GM23338 (cell line): Measurements from ENCODE around the gene UNC79. TPM values are rescaled to one million over a fixed set of nuclear protein-coding genes. Genes with fewer than 3 reads are reported as not detected.

Experiments used
- ATAC-seq: fragments of 200-7000 bp; cut with Tn5 transposase; 3 replicates; pipeline ENCODE4 v1.9.1; 2020
- DNase-seq: peaks from one replicate; pipeline ENCODE4 v3.0.0-alpha.2; 2015; ENCODE audit warnings: low spot score
- H2AFZ ChIP-seq: fragments of 200-600 bp; sonication (generic); 2 replicates; pipeline ENCODE4 v1.8.0; 2016; ENCODE audit warnings: antibody characterized with exemption, mild to moderate bottlenecking, moderate library complexity
- H3F3A ChIP-seq: fragments of 200-600 bp; sonication (generic); replicated peaks from 2 replicates; pipeline ENCODE4 v1.8.0; 2017; ENCODE audit warnings: antibody characterized with exemption, mixed run types, low read depth
- H3K27ac ChIP-seq: fragments of 200-600 bp; sonication (generic); 2 replicates; pipeline ENCODE4 v1.6.1; 2016; ENCODE audit warnings: low read depth
- H3K27me3 ChIP-seq: fragments of 200-600 bp; sonication (generic); 2 replicates; pipeline ENCODE4 v1.8.0; 2016; ENCODE audit warnings: mild to moderate bottlenecking, mixed run types, moderate library complexity; ENCODE audit not compliant: insufficient read depth
- H3K36me3 ChIP-seq: fragments of 200-600 bp; sonication (generic); 2 replicates; pipeline ENCODE4 v1.8.0; 2016; ENCODE audit warnings: mild to moderate bottlenecking; ENCODE audit not compliant: insufficient read depth
- H3K4me1 ChIP-seq: fragments of 200-600 bp; sonication (generic); 2 replicates; pipeline ENCODE4 v1.8.0; 2016; ENCODE audit warnings: mild to moderate bottlenecking, moderate library complexity; ENCODE audit not compliant: insufficient read depth
- H3K4me2 ChIP-seq: fragments of 200-600 bp; sonication (generic); 2 replicates; pipeline ENCODE4 v1.7.1; 2017; ENCODE audit warnings: mixed run types
- H3K4me3 ChIP-seq: fragments of 200-600 bp; sonication (generic); 2 replicates; pipeline ENCODE4 v1.6.1; 2016; ENCODE audit warnings: mixed run types
- H3K79me2 ChIP-seq: fragments of 200-600 bp; sonication (generic); replicated peaks from 2 replicates; pipeline ENCODE4 v1.8.0; 2017; ENCODE audit warnings: mild to moderate bottlenecking; ENCODE audit not compliant: insufficient read depth
- H3K9me2 ChIP-seq: fragments of 200-600 bp; sonication (generic); 2 replicates; pipeline ENCODE4 v1.8.0; 2017; ENCODE audit not compliant: insufficient read depth
- H4K20me1 ChIP-seq: fragments of 200-600 bp; sonication (generic); replicated peaks from 2 replicates; pipeline ENCODE4 v1.8.0; 2017; ENCODE audit warnings: mild to moderate bottlenecking; ENCODE audit not compliant: insufficient read depth
- H3K27ac Mint-ChIP-seq: 2 replicates; pipeline ENCODE4 v1.8.0; 2020; ENCODE audit warnings: inconsistent platforms, mild to moderate bottlenecking, moderate library complexity, mixed read lengths
- H3K27me3 Mint-ChIP-seq: 3 replicates; pipeline ENCODE4 v1.8.0; 2022; ENCODE audit warnings: low read depth, mild to moderate bottlenecking, moderate library complexity, mixed read lengths, inconsistent platforms; ENCODE audit not compliant: insufficient read depth, poor library complexity
- H3K36me3 Mint-ChIP-seq: 3 replicates; pipeline ENCODE4 v1.8.0; 2021; ENCODE audit warnings: low read depth, mild to moderate bottlenecking, inconsistent platforms, moderate library complexity, mixed read lengths
- H3K4me1 Mint-ChIP-seq: 3 replicates; pipeline ENCODE4 v1.8.0; 2020; ENCODE audit warnings: mild to moderate bottlenecking, inconsistent platforms, mixed read lengths
- H3K4me3 Mint-ChIP-seq: 3 replicates; pipeline ENCODE4 v1.8.0; 2021; ENCODE audit warnings: moderate library complexity, mild to moderate bottlenecking, inconsistent platforms, mixed read lengths
- H3K9me3 Mint-ChIP-seq: 3 replicates; pipeline ENCODE4 v1.8.0; 2020; ENCODE audit warnings: moderate library complexity, mild to moderate bottlenecking, inconsistent platforms, mixed read lengths
- CREB1 ChIP-seq: fragments of 250-450 bp; sonication (Bioruptor Pico); IDR thresholded peaks from 2 replicates; pipeline ENCODE4 v1.5.0; 2020; ENCODE audit warnings: low read depth, mild to moderate bottlenecking, moderate library complexity
- EZH2 ChIP-seq: fragments of 200-600 bp; sonication (generic); IDR thresholded peaks from one replicate; pipeline ENCODE4 v1.8.0; 2017; ENCODE audit warnings: antibody characterized with exemption, mild to moderate bottlenecking, low read depth; ENCODE audit not compliant: unreplicated experiment
- EZH2phosphoT487 ChIP-seq: fragments of 200-600 bp; sonication (generic); IDR thresholded peaks from one replicate; pipeline ENCODE4 v1.8.1; 2018; ENCODE audit warnings: antibody characterized with exemption; ENCODE audit not compliant: unreplicated experiment
- JUNB ChIP-seq: IDR thresholded peaks from one replicate; pipeline ENCODE4 v1.6.1; 2016; ENCODE audit warnings: antibody characterized with exemption; ENCODE audit not compliant: unreplicated experiment
- NANOG ChIP-seq: IDR thresholded peaks from 2 replicates; pipeline ENCODE4 v1.6.1; 2016; ENCODE audit warnings: antibody characterized with exemption, borderline replicate concordance
- POLR2AphosphoS5 ChIP-seq: IDR thresholded peaks from 2 replicates; pipeline ENCODE4 v1.6.1; 2016; ENCODE audit warnings: antibody characterized with exemption, low read depth
- ZNF114 ChIP-seq: fragments of 250-450 bp; sonication (Bioruptor Pico); IDR thresholded peaks from 2 replicates; pipeline ENCODE4 v1.5.0; 2020; ENCODE audit warnings: mild to moderate bottlenecking, moderate library complexity
- ZNF331 ChIP-seq: fragments of 250-450 bp; sonication (Bioruptor Pico); IDR thresholded peaks from 2 replicates; pipeline ENCODE4 v1.5.0; 2020; ENCODE audit warnings: low read depth, mild to moderate bottlenecking, moderate library complexity
- polyA plus RNA-seq: library from polyadenylated mRNA; unstranded; fragments of >200 nt; fragmentation: Nextera tagmentation; extraction: Ambion mirVana; gene quantifications from 2 replicates; pipeline ENCODE4 v1.2.1, GENCODE V29; 2016
- total RNA-seq: library from RNA; depleted of rRNA; stranded (reverse); fragments of >200 nt; shearing (Covaris generic); gene quantifications from 2 replicates; pipeline ENCODE4 v1.2.3, GENCODE V29; 2014
- TF ChIP-seq, protein P1 (sequence below), 2 experiments: fragments of 200-600 bp in 1 of 2; sonication (generic) in 1 of 2; conservative IDR thresholded peaks; 2 replicates each; pipeline versions ENCODE4 v1.5.1 to v1.6.1; 2016 to 2017; ENCODE audit warnings: antibody characterized with exemption in 2 of 2, low read depth in 2 of 2, mild to moderate bottlenecking in 2 of 2, moderate library complexity in 1 of 2
- TF ChIP-seq, protein P2 (sequence below): IDR thresholded peaks from one replicate; pipeline ENCODE4 v1.6.1; 2018; ENCODE audit warnings: antibody characterized with exemption; ENCODE audit not compliant: unreplicated experiment
- TF ChIP-seq, protein P3 (sequence below): IDR thresholded peaks from 2 replicates; pipeline ENCODE4 v1.6.1; 2016; ENCODE audit warnings: antibody characterized with exemption
- TF ChIP-seq, protein P4 (sequence below): fragments of 250-450 bp; sonication (Bioruptor Pico); IDR thresholded peaks from 2 replicates; pipeline ENCODE4 v1.5.0; 2020; ENCODE audit warnings: mild to moderate bottlenecking, moderate library complexity

The UNC79 gene
- total and polyA plus RNA-seq, 2 experiments from 2014 or later = 1.8 to 3.6 TPM

DNA sequence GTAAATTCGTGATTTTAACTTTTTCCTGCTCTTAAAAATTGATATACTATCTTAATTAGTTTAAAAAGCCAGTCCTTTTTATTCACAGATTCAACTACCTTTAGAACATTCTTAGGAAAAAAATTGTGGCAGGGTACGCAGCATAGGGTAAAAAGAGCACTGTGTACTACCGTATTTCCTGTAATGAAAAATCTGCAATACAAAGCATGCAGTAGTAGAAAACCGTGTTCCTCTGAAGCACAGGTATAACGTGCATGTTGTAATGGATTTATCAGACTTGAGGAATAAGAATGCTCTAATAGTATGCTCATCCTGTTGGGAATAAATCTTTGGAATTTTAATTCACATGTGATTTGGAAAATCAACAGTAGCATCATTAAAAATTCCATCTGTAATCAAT, 140.5 kb downstream of the UNC79 start (continued):
- TF ChIP-seq, protein P1, sequence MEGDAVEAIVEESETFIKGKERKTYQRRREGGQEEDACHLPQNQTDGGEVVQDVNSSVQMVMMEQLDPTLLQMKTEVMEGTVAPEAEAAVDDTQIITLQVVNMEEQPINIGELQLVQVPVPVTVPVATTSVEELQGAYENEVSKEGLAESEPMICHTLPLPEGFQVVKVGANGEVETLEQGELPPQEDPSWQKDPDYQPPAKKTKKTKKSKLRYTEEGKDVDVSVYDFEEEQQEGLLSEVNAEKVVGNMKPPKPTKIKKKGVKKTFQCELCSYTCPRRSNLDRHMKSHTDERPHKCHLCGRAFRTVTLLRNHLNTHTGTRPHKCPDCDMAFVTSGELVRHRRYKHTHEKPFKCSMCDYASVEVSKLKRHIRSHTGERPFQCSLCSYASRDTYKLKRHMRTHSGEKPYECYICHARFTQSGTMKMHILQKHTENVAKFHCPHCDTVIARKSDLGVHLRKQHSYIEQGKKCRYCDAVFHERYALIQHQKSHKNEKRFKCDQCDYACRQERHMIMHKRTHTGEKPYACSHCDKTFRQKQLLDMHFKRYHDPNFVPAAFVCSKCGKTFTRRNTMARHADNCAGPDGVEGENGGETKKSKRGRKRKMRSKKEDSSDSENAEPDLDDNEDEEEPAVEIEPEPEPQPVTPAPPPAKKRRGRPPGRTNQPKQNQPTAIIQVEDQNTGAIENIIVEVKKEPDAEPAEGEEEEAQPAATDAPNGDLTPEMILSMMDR (conservative IDR thresholded peaks at IDR 0.05; ENCODE audit: low read depth in 2 of 2) = no peak
- TF ChIP-seq EZH2 (no peak), JUNB (no peak)
- TF ChIP-seq, protein P2, sequence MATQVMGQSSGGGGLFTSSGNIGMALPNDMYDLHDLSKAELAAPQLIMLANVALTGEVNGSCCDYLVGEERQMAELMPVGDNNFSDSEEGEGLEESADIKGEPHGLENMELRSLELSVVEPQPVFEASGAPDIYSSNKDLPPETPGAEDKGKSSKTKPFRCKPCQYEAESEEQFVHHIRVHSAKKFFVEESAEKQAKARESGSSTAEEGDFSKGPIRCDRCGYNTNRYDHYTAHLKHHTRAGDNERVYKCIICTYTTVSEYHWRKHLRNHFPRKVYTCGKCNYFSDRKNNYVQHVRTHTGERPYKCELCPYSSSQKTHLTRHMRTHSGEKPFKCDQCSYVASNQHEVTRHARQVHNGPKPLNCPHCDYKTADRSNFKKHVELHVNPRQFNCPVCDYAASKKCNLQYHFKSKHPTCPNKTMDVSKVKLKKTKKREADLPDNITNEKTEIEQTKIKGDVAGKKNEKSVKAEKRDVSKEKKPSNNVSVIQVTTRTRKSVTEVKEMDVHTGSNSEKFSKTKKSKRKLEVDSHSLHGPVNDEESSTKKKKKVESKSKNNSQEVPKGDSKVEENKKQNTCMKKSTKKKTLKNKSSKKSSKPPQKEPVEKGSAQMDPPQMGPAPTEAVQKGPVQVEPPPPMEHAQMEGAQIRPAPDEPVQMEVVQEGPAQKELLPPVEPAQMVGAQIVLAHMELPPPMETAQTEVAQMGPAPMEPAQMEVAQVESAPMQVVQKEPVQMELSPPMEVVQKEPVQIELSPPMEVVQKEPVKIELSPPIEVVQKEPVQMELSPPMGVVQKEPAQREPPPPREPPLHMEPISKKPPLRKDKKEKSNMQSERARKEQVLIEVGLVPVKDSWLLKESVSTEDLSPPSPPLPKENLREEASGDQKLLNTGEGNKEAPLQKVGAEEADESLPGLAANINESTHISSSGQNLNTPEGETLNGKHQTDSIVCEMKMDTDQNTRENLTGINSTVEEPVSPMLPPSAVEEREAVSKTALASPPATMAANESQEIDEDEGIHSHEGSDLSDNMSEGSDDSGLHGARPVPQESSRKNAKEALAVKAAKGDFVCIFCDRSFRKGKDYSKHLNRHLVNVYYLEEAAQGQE = no peak

DNA sequence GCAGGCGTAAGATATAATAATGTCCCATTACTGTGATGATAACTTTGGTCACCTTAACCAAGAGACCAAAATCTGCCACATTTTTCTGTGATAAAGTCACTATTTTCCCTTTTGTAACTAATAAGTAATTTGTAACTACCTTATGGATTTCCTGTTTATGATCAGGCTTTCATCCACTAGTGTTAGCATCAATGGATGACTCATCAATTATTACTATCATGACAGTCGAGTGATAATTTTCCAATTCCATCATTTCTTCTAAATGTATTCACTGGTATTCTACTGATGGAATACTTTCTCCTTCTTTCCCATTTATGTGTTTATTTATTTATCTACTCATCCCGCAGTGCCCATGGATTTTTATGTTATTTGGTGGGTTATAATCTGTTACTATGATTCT, 148.4 kb downstream of the UNC79 start:
- H3K9me2 ChIP-seq = no peaks in the 10 kb centered on the region
- Mint-ChIP-seq H3K36me3 (no peaks in the 10 kb centered on the region; the same call in 2 of the 3 replicates), H3K27me3 (no peaks in the 10 kb centered on the region), H3K27ac (no peak overlapping the region), H3K9me3 (no peaks in the 10 kb centered on the region), H3K4me3 (no peak overlapping the region), H3K4me1 (no peaks in the 10 kb centered on the region)
- H3K27ac ChIP-seq = no peak overlapping the region
- H3K4me2 ChIP-seq = no peak overlapping the region
- no peak overlapping the region for H2AFZ ChIP-seq
- DNase-seq (no peak), ATAC-seq (no peak)
- no peaks in the 10 kb centered on the region for H3K36me3 ChIP-seq
- H3K4me1 ChIP-seq = no peaks in the 10 kb centered on the region
- no peak overlapping the region for H3K4me3 ChIP-seq
- no peaks in the 10 kb centered on the region for H3K27me3 ChIP-seq
- no peaks in the 10 kb centered on the region for H3F3A ChIP-seq
- no peaks in the 10 kb centered on the region for H4K20me1 ChIP-seq
- no peaks in the 10 kb centered on the region for H3K79me2 ChIP-seq
- TF ChIP-seq, protein P3, sequence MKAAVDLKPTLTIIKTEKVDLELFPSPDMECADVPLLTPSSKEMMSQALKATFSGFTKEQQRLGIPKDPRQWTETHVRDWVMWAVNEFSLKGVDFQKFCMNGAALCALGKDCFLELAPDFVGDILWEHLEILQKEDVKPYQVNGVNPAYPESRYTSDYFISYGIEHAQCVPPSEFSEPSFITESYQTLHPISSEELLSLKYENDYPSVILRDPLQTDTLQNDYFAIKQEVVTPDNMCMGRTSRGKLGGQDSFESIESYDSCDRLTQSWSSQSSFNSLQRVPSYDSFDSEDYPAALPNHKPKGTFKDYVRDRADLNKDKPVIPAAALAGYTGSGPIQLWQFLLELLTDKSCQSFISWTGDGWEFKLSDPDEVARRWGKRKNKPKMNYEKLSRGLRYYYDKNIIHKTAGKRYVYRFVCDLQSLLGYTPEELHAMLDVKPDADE = no peak
- TF ChIP-seq EZH2phosphoT487 = no peak
- TF ChIP-seq ZNF331 (CRISPR knock-in tag) = no peak
- TF ChIP-seq CREB1 (CRISPR knock-in tag) = no peak
- TF ChIP-seq ZNF114 (CRISPR knock-in tag) = no peak
- no peak for TF ChIP-seq NANOG
- TF ChIP-seq, protein P4, sequence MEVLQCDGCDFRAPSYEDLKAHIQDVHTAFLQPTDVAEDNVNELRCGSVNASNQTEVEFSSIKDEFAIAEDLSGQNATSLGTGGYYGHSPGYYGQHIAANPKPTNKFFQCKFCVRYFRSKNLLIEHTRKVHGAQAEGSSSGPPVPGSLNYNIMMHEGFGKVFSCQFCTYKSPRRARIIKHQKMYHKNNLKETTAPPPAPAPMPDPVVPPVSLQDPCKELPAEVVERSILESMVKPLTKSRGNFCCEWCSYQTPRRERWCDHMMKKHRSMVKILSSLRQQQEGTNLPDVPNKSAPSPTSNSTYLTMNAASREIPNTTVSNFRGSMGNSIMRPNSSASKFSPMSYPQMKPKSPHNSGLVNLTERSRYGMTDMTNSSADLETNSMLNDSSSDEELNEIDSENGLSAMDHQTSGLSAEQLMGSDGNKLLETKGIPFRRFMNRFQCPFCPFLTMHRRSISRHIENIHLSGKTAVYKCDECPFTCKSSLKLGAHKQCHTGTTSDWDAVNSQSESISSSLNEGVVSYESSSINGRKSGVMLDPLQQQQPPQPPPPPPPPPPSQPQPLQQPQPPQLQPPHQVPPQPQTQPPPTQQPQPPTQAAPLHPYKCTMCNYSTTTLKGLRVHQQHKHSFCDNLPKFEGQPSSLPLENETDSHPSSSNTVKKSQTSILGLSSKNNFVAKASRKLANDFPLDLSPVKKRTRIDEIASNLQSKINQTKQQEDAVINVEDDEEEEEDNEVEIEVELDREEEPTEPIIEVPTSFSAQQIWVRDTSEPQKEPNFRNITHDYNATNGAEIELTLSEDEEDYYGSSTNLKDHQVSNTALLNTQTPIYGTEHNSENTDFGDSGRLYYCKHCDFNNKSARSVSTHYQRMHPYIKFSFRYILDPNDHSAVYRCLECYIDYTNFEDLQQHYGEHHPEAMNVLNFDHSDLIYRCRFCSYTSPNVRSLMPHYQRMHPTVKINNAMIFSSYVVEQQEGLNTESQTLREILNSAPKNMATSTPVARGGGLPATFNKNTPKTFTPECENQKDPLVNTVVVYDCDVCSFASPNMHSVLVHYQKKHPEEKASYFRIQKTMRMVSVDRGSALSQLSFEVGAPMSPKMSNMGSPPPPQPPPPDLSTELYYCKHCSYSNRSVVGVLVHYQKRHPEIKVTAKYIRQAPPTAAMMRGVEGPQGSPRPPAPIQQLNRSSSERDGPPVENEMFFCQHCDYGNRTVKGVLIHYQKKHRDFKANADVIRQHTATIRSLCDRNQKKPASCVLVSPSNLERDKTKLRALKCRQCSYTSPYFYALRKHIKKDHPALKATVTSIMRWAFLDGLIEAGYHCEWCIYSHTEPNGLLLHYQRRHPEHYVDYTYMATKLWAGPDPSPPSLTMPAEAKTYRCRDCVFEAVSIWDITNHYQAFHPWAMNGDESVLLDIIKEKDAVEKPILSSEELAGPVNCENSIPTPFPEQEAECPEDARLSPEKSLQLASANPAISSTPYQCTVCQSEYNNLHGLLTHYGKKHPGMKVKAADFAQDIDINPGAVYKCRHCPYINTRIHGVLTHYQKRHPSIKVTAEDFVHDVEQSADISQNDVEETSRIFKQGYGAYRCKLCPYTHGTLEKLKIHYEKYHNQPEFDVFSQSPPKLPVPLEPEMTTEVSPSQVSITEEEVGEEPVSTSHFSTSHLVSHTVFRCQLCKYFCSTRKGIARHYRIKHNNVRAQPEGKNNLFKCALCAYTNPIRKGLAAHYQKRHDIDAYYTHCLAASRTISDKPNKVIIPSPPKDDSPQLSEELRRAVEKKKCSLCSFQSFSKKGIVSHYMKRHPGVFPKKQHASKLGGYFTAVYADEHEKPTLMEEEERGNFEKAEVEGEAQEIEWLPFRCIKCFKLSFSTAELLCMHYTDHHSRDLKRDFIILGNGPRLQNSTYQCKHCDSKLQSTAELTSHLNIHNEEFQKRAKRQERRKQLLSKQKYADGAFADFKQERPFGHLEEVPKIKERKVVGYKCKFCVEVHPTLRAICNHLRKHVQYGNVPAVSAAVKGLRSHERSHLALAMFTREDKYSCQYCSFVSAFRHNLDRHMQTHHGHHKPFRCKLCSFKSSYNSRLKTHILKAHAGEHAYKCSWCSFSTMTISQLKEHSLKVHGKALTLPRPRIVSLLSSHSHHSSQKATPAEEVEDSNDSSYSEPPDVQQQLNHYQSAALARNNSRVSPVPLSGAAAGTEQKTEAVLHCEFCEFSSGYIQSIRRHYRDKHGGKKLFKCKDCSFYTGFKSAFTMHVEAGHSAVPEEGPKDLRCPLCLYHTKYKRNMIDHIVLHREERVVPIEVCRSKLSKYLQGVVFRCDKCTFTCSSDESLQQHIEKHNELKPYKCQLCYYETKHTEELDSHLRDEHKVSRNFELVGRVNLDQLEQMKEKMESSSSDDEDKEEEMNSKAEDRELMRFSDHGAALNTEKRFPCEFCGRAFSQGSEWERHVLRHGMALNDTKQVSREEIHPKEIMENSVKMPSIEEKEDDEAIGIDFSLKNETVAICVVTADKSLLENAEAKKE (CRISPR knock-in tag) = no peak
- no peak for TF ChIP-seq POLR2AphosphoS5
- TF ChIP-seq EZH2 = no peak
- no peak for TF ChIP-seq JUNB
